Middle frontal gyrus (tissue), 1 donor: Measurements from ENCODE around the gene SLC35E1.

Experiments
- DNase-seq: peaks from one replicate; pipeline ENCODE4 v3.0.0-alpha.2; 2015; ENCODE audit warnings: low spot score; ENCODE audit errors: extremely low spot score

Gene SLC35E1

DNA sequence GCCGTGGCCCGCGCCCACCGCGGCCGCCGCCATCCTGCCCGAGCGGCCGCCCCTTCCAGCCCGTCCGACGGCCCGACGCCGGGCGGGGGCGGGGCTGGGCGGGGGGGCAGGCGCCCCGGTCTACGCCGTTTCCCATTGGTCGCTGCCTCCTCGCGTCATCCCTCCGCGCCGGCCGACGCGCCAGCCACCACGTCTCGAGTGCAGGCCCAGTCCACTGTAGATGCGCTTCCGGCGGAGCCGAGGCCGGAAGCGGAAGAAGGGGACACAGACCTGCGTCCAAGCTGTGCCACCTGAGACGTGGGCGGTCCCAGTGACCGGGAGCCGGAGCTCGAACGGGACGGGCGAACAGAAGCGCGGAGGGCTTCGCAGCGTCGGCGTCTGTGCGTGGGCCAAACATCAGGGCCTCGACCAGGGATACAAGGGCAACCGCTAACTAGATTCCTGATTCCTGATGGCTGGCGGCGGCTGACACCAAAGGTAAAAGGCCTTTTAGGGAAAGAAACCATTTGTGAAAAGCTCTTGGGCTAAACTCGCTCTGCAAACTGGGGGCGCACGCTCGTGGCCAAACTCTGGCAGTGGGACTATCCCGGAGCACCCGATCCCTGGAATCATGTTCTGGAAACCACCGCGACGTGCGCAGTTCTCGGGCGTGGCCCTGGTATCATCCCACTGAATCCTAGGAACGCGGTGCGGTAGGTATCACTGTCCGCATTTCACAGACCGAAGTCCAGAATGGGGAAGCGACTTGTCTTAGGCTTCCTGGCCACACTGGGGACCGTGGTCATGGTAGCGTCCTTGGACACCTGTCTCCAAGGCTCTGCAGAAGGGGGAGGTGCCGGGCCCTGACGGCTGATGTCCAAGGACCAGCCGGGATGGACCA is at the start of gene SLC35E1:
SLC35E1 (minus strand) TSS at position 84 of the 880 bp plus-strand sequence; CDS start at position 33, 51 bp downstream.
- DNase-seq, result peak; percentile 94

- no peak for DNase-seq
Measured at GRCh38 chr19:16621165-16621800, 49.1 kb upstream of the SLC35E1 start.

GRCh38 chr19:16620584-16620983 is 48.4 kb upstream of the SLC35E1 start:
- DNase-seq, result no peak

DNA sequence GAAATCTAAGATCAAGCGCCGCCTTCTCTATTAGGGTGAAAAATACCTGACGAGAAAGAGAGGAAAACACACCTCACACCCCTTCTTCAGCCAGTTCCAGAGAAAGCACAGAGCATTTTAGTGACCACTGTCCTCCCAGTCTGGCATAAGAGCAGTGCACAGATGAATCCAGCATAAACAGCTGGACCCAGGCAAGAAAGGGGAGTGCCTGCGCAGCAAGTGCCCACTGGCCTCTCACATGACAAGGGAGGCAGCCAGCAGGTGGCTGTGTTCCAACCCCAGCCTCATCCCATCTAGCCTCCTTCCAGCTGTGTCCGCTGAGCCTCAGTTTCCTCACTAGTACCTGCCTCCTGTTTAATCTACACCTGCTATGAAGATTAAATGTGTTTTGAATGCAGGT is 47.8 kb upstream of the SLC35E1 start:
- no peak for DNase-seq

- no peak for DNase-seq
Measured at GRCh38 chr19:16619457-16619856, 47.2 kb upstream of the SLC35E1 start.

GRCh38 chr19:16618248-16618647 is 46.0 kb upstream of the SLC35E1 start:
- DNase-seq, result no peak

DNA sequence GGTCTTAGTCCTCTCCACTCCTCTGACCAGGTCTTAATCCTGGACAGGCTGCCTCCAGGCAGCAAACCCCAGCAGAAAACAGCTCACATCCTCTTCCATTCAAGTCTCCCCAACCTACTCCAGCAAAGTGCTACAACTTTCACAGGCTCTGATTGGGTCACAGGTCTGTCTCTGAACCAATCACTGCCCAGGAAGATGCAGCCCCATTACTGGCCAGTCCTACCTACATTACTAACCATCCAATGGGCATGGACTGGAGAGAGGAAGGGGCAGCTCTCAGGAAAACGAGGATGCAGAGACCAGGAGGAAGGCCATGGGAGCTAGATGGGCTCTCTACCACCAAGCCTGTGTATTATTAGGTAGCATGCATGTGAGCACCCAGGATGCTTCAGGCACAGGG is 43.6 kb upstream of the SLC35E1 start:
- DNase-seq, result no peak

DNA sequence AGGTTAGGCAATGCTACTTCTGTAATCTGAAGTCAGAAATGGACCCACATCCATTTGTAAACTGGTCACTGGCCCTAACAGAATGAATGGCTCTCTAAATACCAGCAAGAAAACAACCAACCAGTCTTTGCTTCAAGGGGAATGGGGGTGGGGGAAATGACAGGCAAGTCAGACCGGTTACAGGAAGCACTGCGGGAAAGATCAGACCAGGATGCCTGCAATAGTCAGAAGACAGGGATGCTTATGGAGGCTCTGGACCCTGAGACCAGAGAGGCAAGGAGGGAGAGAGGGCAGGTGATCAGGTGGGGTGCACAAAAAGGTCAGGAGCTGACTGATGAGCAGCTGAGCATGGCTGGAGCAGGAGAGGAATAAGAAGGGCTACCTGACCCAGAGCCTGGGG is 42.7 kb upstream of the SLC35E1 start:
- DNase-seq, result no peak

DNA sequence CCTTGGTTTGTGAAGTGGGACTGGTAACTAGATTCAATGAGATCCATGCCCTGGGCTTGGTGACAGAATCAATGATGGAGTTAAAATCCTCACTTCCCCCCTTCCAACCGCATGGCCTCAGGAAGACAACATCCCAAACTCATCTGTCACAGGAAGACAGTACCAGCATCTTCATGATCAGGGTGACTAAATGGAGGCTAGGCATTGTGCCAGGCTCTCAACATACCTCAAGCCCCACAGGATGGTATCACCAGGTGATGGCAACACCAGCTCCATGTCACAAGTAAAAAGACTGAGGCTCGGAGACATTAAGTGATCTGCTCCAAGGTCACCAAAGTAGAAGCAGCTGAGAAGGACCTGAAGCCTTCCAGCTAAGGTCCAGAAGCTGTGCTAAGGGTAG is 41.6 kb upstream of the SLC35E1 start:
- DNase-seq, result no peak

DNA sequence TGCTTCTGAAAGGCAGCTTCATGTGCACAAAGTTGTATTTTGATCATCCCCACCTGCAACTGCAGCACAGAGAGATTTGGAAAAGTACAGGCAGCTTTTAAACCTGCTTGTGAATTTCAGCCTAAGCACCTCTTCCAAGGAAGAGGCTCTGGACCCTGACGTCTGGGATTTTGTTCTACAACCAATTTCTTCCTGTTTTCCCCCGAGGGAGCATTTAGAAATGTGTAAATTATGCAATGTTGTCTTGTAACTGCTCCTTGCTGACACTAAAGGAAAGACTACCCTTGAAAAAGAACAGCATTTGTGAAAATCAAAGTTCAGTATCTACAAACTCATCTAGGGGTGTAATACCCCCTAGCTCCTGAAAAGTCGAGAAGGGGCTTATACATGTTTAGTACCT is 40.4 kb upstream of the SLC35E1 start:
- no peak for DNase-seq

- no peak for DNase-seq
Measured at GRCh38 chr19:16611121-16611520, 38.9 kb upstream of the SLC35E1 start.

- DNase-seq, result no peak
Measured at GRCh38 chr19:16609511-16610200, 37.4 kb upstream of the SLC35E1 start.

- DNase-seq, result no peak
Measured at GRCh38 chr19:16608290-16608739, 36.1 kb upstream of the SLC35E1 start.

DNA sequence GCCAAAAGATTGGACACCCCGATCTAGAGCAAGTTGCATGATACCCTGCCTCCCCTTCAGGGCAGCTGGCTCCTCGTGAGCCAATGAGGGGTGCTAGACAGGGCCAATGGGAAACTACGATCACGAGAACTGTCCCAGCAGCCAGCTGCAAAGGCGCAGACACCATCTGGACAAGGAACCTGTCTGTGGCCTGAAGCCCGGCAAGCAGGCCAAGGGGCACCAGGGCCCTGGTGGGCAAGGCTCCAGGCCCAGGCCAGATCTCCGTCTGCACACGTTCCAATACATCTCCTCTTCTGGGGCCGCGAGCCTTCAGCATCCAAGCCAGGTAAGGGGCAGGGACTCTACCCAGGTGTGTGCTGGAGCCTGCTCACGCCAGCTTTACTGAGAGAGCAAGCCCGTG is 35.6 kb upstream of the SLC35E1 start:
- no peak for DNase-seq

DNA sequence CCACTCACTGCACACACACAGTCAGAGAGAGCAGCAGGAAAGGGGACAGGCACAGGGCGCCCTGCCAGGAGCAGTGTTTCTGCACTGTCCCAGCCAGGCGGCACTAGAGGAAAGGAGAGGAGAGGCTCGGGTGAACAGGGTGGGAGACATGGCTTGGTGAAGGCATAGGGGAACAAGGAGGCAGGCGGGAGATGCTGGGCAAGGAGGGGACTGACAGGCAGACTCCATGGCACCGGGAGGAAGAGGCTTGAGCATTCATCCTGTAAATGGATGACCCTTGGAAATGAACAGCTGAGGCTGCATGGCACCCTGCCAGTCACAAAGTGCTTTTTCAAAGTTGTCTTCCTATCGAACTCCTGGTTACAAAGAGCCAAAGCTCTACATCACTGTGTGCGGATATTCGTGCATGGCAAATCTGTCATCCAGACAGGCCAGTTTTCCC is 33.4 kb upstream of the SLC35E1 start:
- DNase-seq, result no peak

DNA sequence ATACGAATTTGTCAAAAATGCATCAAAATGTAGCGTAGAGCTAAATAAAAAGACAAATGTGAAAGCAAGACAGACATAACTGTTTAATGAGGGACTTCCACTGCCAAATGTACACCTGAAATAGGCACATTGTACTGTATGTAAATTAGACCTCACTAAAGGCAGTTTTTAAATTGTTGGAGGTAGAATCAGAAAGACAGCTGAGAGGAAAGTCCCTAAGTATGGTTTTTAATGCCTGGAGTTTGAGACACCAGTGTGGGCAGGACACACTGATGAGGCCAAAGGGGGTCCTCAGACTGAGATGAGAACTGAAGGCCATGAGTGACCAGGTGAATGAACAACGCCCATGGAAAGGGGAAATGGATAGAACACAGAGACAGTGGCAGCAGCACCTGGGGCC is 32.9 kb upstream of the SLC35E1 start:
- DNase-seq, result no peak

- no peak for DNase-seq
Measured at GRCh38 chr19:16604615-16605014, 32.4 kb upstream of the SLC35E1 start.

DNA sequence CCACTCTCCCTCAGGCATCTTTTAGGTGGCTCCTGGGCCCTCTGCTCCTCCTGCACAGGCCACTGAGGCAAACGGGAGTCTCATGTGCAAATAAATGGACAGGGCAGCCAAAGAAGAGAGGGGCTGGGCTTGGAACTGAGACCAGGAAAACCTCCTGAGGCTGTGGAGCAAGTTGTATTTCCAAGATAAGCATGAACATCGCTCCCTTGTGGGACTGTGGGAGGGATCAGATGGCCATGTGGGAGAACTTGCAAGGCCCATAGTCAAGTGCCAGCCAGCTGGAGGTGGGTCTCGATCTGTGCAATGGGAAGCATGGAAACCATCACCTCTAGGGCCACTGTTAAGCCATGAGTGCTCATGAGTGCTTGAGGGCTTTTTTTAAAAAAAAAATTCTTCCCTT is 30.9 kb upstream of the SLC35E1 start:
- no peak for DNase-seq

- DNase-seq, result no peak
Measured at GRCh38 chr19:16601378-16602052, 29.3 kb upstream of the SLC35E1 start.

GRCh38 chr19:16600824-16601223 is 28.6 kb upstream of the SLC35E1 start:
- DNase-seq, result no peak

DNA sequence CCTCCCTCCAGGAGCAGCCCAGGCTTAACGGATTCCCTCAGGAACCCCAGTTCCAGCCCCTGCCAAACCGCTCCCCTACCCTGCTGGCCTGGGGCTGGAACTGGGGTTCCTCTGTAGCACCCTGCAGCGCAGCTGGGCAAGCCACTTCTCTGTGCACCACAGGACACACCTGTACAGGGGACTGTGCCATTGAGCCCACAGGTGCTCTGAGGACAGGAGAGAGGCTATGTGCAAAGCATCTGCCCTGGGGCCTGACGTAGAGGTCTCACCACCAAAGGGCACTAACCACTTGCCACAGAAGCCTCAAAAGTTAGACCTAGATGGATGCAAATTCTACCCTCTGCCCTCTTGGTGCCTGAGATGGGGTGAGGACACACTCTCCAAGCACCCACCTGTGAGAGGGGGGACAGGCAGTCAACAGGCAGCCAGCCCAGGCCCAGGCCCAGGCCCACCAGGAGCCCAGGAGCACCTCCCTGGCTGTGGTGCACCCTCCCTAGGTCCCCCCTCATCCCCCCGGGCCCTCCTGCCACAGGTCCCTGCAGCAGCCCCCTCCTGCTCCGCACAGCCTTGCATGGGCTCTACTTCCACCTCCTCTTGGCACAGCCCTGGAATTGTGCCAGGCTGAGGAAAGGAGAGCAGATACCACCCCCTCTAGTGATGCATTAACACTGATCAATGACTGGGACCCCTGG is 27.6 kb upstream of the SLC35E1 start:
- no peak for DNase-seq
